HepG2 (cell line): Measurements from ENCODE around the gene DLG5. TPM values are rescaled to one million over a fixed set of nuclear protein-coding genes. Genes with fewer than 3 reads are reported as not detected.

Experiments
- FOXO1 ChIP-seq: sonication (generic); formaldehyde crosslinking; IDR thresholded peaks from 2 replicates; pipeline ENCODE4 v1.4.0; 2020; ENCODE audit warnings: missing genetic modification reagents
- GABPA ChIP-seq, 2 experiments: IDR thresholded peaks; 2 replicates each; pipeline ENCODE4 v1.6.1; 2011 to 2016; ENCODE audit warnings: low read depth in 2 of 2, low read length in 1 of 2, missing biosample characterization in 1 of 2, missing genetic modification characterization in 1 of 2
- GTF3A ChIP-seq: sonication (generic); formaldehyde crosslinking; conservative IDR thresholded peaks from 2 replicates; pipeline ENCODE4 v1.4.0; 2020; ENCODE audit warnings: mild to moderate bottlenecking, missing genetic modification reagents
- HNF4G ChIP-seq, 2 experiments: sonication (generic) in 1 of 2; formaldehyde crosslinking in 1 of 2; IDR thresholded peaks; 2 replicates each; pipeline versions ENCODE4 v1.4.0 to v1.6.1; 2011 to 2020; ENCODE audit warnings: borderline replicate concordance in 2 of 2, low read depth in 2 of 2, mild to moderate bottlenecking in 2 of 2, low read length in 1 of 2, missing genetic modification reagents in 1 of 2, moderate library complexity in 1 of 2
- HNRNPUL1 ChIP-seq: fragments of 200-400 bp; formaldehyde crosslinking; IDR thresholded peaks from 2 replicates; pipeline ENCODE4 v1.6.1; 2017; ENCODE audit warnings: low read depth, mild to moderate bottlenecking, low read length, moderate library complexity
- KDM5B ChIP-seq: sonication (generic); formaldehyde crosslinking; IDR thresholded peaks from 2 replicates; pipeline ENCODE4 v1.4.0; 2020; ENCODE audit warnings: missing genetic modification reagents, mild to moderate bottlenecking, borderline replicate concordance
- KLF15 ChIP-seq: sonication (generic); formaldehyde crosslinking; IDR thresholded peaks from 2 replicates; pipeline ENCODE4 v1.8.1; 2023; ENCODE audit warnings: borderline replicate concordance, mild to moderate bottlenecking, inconsistent platforms, missing genetic modification reagents, mixed read lengths
- KMT2A ChIP-seq: sonication (generic); formaldehyde crosslinking; IDR thresholded peaks from 2 replicates; pipeline ENCODE4 v1.4.0; 2020; ENCODE audit warnings: missing genetic modification reagents
- MED1 ChIP-seq: sonication (generic); formaldehyde crosslinking; IDR thresholded peaks from 2 replicates; pipeline ENCODE4 v1.4.0; 2020; ENCODE audit warnings: missing genetic modification reagents
- MEIS1 ChIP-seq: sonication (generic); formaldehyde crosslinking; IDR thresholded peaks from 2 replicates; pipeline ENCODE4 v1.9.0; 2021; ENCODE audit warnings: mild to moderate bottlenecking, missing genetic modification reagents, moderate library complexity, borderline replicate concordance
- ZFX ChIP-seq: sonication (generic); formaldehyde crosslinking; IDR thresholded peaks from 2 replicates; pipeline ENCODE4 v1.4.0; 2020; ENCODE audit warnings: mild to moderate bottlenecking, low read depth, missing genetic modification reagents, moderate library complexity
- ZHX1 ChIP-seq: sonication (generic); formaldehyde crosslinking; IDR thresholded peaks from 2 replicates; pipeline ENCODE4 v1.8.1; 2022; ENCODE audit warnings: low read depth, mild to moderate bottlenecking, missing genetic modification reagents
- ZNF280D ChIP-seq: sonication (generic); formaldehyde crosslinking; IDR thresholded peaks from 2 replicates; pipeline ENCODE4 v1.5.1; 2020; ENCODE audit warnings: mild to moderate bottlenecking, missing genetic modification reagents
- ZNF383 ChIP-seq: sonication (generic); formaldehyde crosslinking; IDR thresholded peaks from 2 replicates; pipeline ENCODE4 v1.4.0; 2020; ENCODE audit warnings: missing genetic modification reagents, mild to moderate bottlenecking, borderline replicate concordance
- ZNF441 ChIP-seq: sonication (generic); formaldehyde crosslinking; IDR thresholded peaks from 2 replicates; pipeline ENCODE4 v1.7.0; 2021; ENCODE audit warnings: missing genetic modification reagents, borderline replicate concordance
- ZNF558 ChIP-seq: sonication (generic); formaldehyde crosslinking; IDR thresholded peaks from 2 replicates; pipeline ENCODE4 v1.9.0; 2022; ENCODE audit warnings: mild to moderate bottlenecking, missing genetic modification reagents, borderline replicate concordance
- ZNF784 ChIP-seq: sonication (generic); formaldehyde crosslinking; IDR thresholded peaks from 2 replicates; pipeline ENCODE4 v1.5.1; 2020; ENCODE audit warnings: missing genetic modification reagents, mild to moderate bottlenecking, borderline replicate concordance
- ZSCAN20 ChIP-seq: sonication (generic); formaldehyde crosslinking; IDR thresholded peaks from 2 replicates; pipeline ENCODE4 v1.4.0; 2020; ENCODE audit warnings: missing genetic modification reagents, mild to moderate bottlenecking, borderline replicate concordance
- polyA plus RNA-seq, 8 experiments: library from polyadenylated mRNA; depleted of rRNA in 3 of 8; stranded (reverse) in 7 of 8; unstranded in 1 of 8; fragments of >200 nt; fragmentation: Illumina TruSeq in 4 of 8; extraction: Trizol in 4 of 8; gene quantifications; 2 replicates each; pipeline versions ENCODE4 v1.2.1 to v1.2.3, GENCODE V29; 2011 to 2016; ENCODE audit warnings: low read depth in 4 of 8, missing spikeins in 1 of 8, mixed read lengths in 1 of 8; ENCODE audit not compliant: insufficient read depth in 1 of 8
- total RNA-seq, 5 experiments: library from RNA; depleted of rRNA; stranded (reverse); fragments of >200 nt; fragmentation: Illumina TruSeq; extraction: Trizol; gene quantifications; 2 replicates each; pipeline ENCODE4 v1.2.3, GENCODE V29; 2016; ENCODE audit warnings: low read depth in 1 of 5
- TF ChIP-seq, protein P1 (sequence below), 2 experiments: sonication (generic) in 1 of 2; formaldehyde crosslinking in 1 of 2; IDR thresholded peaks; 2 replicates each; pipeline versions ENCODE4 v1.4.0 to v1.6.1; 2018 to 2020; ENCODE audit warnings: missing genetic modification reagents in 2 of 2, borderline replicate concordance in 1 of 2, low read depth in 1 of 2, mild to moderate bottlenecking in 1 of 2, missing biosample characterization in 1 of 2

The DLG5 gene
- total and polyA plus RNA-seq, 2 of the 13 experiments (the other 11 are each of a cell fraction or from before 2014, with no cell fraction given): 15.5 to 18.2 TPM

DNA sequence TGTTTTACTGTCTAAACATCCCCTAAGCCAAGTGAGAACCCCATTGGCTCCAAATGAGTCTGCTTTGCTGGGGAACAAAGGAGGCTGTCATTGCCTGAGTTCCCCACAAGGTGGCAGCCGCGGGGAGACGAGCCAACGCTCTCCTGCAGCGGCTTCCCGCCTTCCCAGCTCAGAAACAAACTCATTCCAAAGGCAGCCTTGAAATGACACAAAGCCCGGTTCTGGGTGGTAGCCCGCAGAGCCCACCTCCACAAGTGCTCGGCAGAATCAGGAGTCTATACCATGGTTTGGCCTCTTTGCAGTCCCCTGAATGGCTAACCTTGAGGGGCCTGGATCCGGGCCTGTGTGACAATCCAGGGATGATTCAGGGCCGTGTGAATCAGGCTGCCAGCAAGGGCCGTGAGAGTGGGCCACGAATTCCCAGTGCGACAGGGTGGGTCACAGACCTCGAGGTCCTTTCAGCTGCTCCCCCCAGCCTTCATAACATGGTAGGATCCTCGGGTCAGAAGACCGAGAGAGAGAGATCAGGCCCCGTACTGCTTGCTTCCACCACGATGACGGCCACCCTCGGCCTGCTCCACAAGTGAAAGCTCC is 79.7 kb downstream of the DLG5 start (continued):
- TF ChIP-seq, protein P1, sequence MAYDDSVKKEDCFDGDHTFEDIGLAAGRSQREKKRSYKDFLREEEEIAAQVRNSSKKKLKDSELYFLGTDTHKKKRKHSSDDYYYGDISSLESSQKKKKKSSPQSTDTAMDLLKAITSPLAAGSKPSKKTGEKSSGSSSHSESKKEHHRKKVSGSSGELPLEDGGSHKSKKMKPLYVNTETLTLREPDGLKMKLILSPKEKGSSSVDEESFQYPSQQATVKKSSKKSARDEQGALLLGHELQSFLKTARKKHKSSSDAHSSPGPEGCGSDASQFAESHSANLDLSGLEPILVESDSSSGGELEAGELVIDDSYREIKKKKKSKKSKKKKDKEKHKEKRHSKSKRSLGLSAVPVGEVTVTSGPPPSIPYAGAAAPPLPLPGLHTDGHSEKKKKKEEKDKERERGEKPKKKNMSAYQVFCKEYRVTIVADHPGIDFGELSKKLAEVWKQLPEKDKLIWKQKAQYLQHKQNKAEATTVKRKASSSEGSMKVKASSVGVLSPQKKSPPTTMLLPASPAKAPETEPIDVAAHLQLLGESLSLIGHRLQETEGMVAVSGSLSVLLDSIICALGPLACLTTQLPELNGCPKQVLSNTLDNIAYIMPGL (CRISPR knock-in tag; IDR thresholded peaks at IDR 0.05; ENCODE audit: borderline replicate concordance in 1 of 2, low read depth in 1 of 2): peak; percentile 15 to 50; a peak in 1 of 4 replicates
- TF ChIP-seq KDM5B (CRISPR knock-in tag): peak; percentile 63; the same call in 1 of the 2 replicates
- no peak for TF ChIP-seq ZNF383
- TF ChIP-seq ZNF558 (CRISPR knock-in tag): no peak
- no peak for TF ChIP-seq HNRNPUL1
- TF ChIP-seq ZHX1 (CRISPR knock-in tag): no peak
- peak; percentile 59; the same call in 1 of the 2 replicates for TF ChIP-seq ZFX (CRISPR knock-in tag)
- TF ChIP-seq KLF15 (CRISPR knock-in tag): no peak
- TF ChIP-seq GABPA (IDR thresholded peaks at IDR 0.05; ENCODE audit: low read depth, low read length): no peak
- TF ChIP-seq GABPA (CRISPR knock-in tag; IDR thresholded peaks at IDR 0.05; ENCODE audit: low read depth): 0 out of 2 replicates have a peak, but pooled peaks have one; percentile 18
- TF ChIP-seq GTF3A: no peak
- peak; percentile 48; the same call in 1 of the 2 replicates for TF ChIP-seq MED1 (CRISPR knock-in tag)
- no peak for TF ChIP-seq KMT2A (CRISPR knock-in tag)
- no peak for TF ChIP-seq ZNF280D
- TF ChIP-seq ZNF784 (CRISPR knock-in tag): no peak
- TF ChIP-seq ZNF441 (CRISPR knock-in tag): no peak
- TF ChIP-seq HNF4G (IDR thresholded peaks at IDR 0.05; ENCODE audit: borderline replicate concordance, low read depth, low read length): no peak
- TF ChIP-seq HNF4G (CRISPR knock-in tag; IDR thresholded peaks at IDR 0.05; ENCODE audit: borderline replicate concordance, low read depth): no peak
- no peak for TF ChIP-seq FOXO1 (CRISPR knock-in tag)
- TF ChIP-seq ZSCAN20: no peak
- TF ChIP-seq MEIS1 (CRISPR knock-in tag): no peak
